Effector memory CD4-positive, alpha-beta T cell (primary cell): Measurements from ENCODE around the gene THADA.

ENCODE experiments used
- DNase-seq, 3 donors: peaks; one replicate each; pipeline ENCODE4 v3.0.0-alpha.2; 2020
- H3K27ac ChIP-seq: 2 replicates; pipeline ENCODE4 v1.7.0; 2013; ENCODE audit warnings: mild to moderate bottlenecking, low read length, moderate library complexity; ENCODE audit not compliant: insufficient read depth, poor library complexity, severe bottlenecking
- H3K27me3 ChIP-seq: replicated peaks from 2 replicates; pipeline ENCODE4 v1.7.0; 2013; ENCODE audit warnings: mild to moderate bottlenecking, low read length; ENCODE audit not compliant: insufficient read depth, control insufficient read depth, poor library complexity, severe bottlenecking
- H3K36me3 ChIP-seq: 2 replicates; pipeline ENCODE4 v1.7.0; 2013; ENCODE audit warnings: mild to moderate bottlenecking, low read length, moderate library complexity; ENCODE audit not compliant: control insufficient read depth, insufficient read depth
- H3K4me1 ChIP-seq: 2 replicates; pipeline ENCODE4 v1.7.0; 2013; ENCODE audit warnings: low read length, mild to moderate bottlenecking; ENCODE audit not compliant: control insufficient read depth, insufficient read depth, poor library complexity, severe bottlenecking
- H3K4me3 ChIP-seq: 2 replicates; pipeline ENCODE4 v1.7.0; 2013; ENCODE audit warnings: low read length, low read depth, mild to moderate bottlenecking; ENCODE audit not compliant: insufficient read depth, poor library complexity, severe bottlenecking
- H3K9me3 ChIP-seq: 2 replicates; pipeline ENCODE4 v1.7.0; 2013; ENCODE audit warnings: mild to moderate bottlenecking, low read length, moderate library complexity; ENCODE audit not compliant: control insufficient read depth

THADA gene

DNA sequence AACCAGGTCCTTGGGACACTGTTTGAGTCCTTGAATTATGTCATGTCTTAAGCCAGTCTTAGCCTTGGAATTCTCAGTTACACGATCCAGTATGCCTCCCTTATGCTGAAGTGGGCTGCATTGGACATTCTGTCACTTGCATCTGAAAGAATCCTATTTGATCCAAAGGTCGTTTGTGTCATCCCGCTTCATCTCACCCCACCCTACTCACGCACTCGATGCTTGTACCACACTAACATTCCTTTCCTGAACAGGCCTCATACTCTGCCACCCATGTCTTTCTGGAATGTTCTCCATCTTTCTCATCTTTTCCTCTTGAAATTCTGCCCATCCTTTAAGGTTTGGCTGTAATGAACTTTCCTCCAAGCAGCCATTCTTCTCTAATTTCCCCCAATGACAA, 341.5 kb downstream of the THADA start:
- H3K27me3 ChIP-seq: no peaks in the 10 kb centered on the region
- H3K27ac ChIP-seq: no peak overlapping the region
- no peak overlapping the region for H3K4me3 ChIP-seq
- H3K9me3 ChIP-seq: no peaks in the 10 kb centered on the region
- DNase-seq: no peak
- no peaks in the 10 kb centered on the region for H3K4me1 ChIP-seq
- H3K36me3 ChIP-seq: peaks cover 15% of the 10 kb centered on the region

DNA sequence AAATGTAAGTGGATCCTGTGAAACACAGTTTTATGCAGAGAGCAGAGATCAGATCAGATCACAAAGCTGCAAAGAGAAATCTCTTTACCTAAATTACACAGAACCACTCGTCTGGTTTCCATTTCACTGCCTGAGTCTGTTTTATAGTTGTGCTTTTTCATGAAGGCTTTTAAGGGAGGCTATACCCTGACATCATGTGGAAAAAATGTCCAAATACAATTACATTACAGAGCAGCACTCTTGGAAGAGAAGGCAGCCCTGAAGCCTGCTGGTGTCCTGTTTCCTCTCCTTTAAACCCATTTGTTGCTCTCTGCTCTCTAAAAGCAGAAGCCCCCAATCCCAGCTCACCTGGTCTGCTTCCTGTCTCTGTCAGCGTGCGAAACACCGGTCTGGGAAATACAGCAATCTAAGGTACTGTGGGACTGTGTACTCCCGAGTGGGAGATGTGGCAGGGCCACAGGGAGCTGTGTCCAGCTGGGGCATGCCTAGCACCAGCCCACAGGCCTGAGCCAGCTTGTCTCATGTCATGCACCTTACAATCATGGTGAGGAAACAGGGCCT, 344.6 kb downstream of the THADA start:
- H3K9me3 ChIP-seq: no peaks in the 10 kb centered on the region
- DNase-seq: no peak
- H3K4me1 ChIP-seq: no peaks in the 10 kb centered on the region
- H3K4me3 ChIP-seq: no peak overlapping the region
- peaks cover 15% of the 10 kb centered on the region for H3K36me3 ChIP-seq
- no peaks in the 10 kb centered on the region for H3K27me3 ChIP-seq
- no peak overlapping the region for H3K27ac ChIP-seq

DNA sequence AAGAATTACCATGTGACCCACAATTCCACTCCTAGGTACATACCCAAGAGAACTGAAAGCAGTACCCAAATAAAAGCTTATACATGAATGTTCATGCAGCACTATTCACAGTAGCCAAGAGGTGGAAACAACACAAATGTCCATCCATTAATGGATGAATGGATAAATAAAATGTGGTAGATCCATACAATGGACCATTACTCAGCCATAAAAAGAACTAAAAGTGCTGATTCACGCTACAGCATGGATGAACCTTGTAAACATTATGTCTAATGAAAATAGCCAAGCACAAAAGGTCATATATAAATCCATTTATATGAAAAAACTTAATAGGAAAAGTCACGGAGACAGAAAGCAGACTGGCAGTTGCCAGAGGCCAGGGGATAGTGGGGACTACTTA, 345.8 kb downstream of the THADA start:
- Histone ChIP-seq H3K9me3 (no peaks in the 10 kb centered on the region), H3K4me3 (no peak overlapping the region), H3K27me3 (no peaks in the 10 kb centered on the region), H3K27ac (no peak overlapping the region), H3K4me1 (no peaks in the 10 kb centered on the region), H3K36me3 (peaks cover 8% of the 10 kb centered on the region)
- no peak for DNase-seq

DNA sequence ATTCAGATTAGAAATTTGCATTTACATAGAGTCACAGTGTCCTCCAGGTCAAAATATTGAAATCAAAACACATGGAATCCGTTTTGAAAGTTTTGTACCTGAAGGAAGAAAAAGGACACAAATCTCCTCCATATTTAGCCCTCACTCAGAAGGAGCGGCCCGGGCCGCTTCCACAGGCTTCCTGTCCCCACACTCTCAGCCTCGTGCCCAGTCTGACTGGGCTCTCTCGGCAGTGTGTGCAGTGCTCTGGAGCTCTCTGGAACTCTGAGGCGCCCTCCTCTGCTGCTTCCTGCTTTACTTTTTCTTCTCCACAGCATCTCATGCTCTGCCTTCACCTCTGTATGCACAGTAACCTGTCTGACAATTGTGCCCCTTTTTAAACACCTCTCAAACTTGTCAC, 347.2 kb downstream of the THADA start:
- Histone ChIP-seq H3K36me3 (peaks cover under 1% of the 10 kb centered on the region), H3K27ac (no peak overlapping the region), H3K27me3 (no peaks in the 10 kb centered on the region), H3K4me3 (no peak overlapping the region), H3K4me1 (no peaks in the 10 kb centered on the region), H3K9me3 (no peaks in the 10 kb centered on the region)
- DNase-seq: no peak

DNA sequence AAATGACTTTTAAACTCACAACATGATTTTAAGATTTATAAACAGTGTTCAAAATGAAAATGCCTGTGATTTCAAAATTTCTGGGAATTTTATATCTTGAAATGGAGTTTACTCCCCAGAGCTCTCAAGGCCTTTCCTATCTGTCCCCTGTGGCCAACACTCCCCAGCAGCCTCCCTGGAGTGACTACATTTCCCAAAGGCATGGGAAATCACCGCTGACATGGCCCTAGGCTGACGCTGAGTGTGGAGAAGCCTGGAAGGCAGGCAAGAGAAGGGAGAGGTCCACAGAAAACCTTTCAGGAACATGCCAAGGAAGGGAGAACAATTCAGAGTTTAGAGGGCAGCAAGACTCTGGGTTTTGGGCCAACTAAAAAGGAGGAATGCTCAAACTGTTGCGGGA, 349.2 kb downstream of the THADA start:
- H3K9me3 ChIP-seq: no peaks in the 10 kb centered on the region
- no peak for DNase-seq
- no peak overlapping the region for H3K27ac ChIP-seq
- no peaks in the 10 kb centered on the region for H3K4me1 ChIP-seq
- no peaks in the 10 kb centered on the region for H3K36me3 ChIP-seq
- no peak overlapping the region for H3K4me3 ChIP-seq
- H3K27me3 ChIP-seq: no peaks in the 10 kb centered on the region

DNA sequence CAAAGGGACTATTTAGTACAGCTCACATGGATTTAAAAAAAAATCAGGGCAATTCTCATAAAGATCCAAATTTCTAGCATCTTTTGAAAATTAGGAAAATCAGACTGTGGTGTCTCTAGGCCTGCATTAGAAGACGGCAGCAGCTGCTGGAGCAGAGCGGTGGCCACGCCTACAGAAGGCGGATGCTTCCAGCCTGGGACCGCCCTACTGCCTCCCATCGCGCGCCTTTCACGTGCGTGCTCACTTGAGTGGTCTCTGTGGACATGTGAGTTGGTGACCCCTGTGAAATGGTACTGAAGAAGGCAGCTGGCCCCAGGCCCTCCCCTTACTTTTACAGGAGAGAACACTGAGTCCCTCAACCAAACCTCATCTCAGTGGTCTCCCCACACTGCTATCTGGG, 354.3 kb downstream of the THADA start:
- Histone ChIP-seq H3K4me3 (no peak overlapping the region), H3K27ac (no peak overlapping the region), H3K27me3 (no peaks in the 10 kb centered on the region), H3K36me3 (no peaks in the 10 kb centered on the region), H3K4me1 (no peaks in the 10 kb centered on the region), H3K9me3 (no peaks in the 10 kb centered on the region)
- DNase-seq: no peak

DNA sequence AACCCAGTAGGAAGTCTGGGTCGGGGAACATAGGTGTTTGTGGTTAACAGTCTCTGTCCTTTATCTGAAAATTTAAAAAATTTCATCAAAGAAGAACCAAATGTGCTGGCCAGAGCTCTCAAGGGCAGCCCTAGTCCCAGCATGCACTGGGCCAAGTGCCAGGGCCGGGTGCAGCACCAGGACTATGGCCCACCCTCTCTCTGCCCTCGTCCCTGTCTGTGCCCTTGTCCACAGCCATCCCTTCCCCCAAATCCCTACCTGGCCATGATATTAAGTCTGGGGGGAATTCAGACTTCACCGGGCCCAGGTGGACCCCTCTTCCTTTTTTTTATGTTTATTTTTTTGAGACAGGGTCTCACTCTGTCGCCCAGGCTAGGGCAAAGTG, 355.1 kb downstream of the THADA start:
- H3K4me3 ChIP-seq: no peak overlapping the region
- no peaks in the 10 kb centered on the region for H3K9me3 ChIP-seq
- no peaks in the 10 kb centered on the region for H3K4me1 ChIP-seq
- H3K27me3 ChIP-seq: no peaks in the 10 kb centered on the region
- DNase-seq: no peak
- H3K36me3 ChIP-seq: no peaks in the 10 kb centered on the region
- H3K27ac ChIP-seq: no peak overlapping the region

DNA sequence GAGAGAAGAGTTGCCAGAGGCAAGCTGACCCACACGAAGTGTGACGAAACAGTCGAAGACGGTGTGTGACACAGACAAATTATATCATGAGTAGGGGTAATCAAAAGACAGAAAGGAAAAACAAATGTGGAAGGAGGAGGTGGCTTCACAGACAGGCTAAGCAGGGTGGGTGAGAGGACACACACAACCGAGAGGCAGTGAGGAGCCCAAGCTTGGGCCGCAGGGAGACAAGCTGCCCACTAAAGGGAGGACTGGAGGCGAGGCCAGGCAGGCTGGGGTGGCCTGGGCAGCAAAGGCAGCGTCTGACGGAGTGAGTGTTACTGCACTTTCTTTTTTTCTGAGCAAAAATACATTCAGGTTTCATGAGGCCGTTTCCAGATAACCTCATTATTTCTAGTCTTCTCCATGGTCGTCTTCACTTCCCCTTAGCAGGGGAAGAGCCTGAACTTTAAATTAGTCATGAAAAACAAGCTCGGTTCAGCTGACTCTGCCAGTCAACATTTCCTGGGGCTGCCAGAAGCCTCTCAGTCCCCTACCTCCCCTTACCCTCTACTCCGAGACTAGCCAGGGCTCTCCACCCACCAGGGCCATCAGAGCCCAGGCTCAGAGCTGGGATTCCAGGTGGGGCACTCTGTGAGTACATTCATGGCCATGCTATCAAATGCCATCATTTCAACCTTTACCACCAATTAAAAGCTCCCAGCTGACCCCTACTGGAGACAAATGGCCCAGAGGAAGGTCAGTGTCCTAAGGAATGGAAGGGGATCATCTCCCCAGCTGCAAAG, 355.7 kb downstream of the THADA start:
- no peaks in the 10 kb centered on the region for H3K27me3 ChIP-seq
- no peaks in the 10 kb centered on the region for H3K9me3 ChIP-seq
- no peak overlapping the region for H3K4me3 ChIP-seq
- DNase-seq: no peak
- no peaks in the 10 kb centered on the region for H3K36me3 ChIP-seq
- no peak overlapping the region for H3K27ac ChIP-seq
- no peaks in the 10 kb centered on the region for H3K4me1 ChIP-seq

DNA sequence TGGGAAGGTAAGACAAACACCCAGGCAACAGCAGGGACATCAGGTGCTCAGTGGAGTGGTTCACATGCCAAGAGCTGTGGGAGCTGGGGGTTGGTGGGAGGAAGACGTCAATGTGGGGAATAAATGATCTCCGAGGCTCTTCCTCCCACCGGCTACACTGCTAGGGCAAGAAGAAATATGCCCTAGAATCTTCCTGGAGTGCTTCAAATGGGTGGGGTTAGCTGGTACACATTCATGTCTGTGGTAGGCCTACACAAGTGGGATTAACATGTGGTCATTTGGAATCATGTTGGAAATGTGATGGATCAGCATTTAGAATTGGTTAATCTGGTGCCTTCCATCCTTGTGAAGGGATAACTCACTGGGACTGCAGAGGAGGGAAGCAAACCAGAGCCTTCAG, 357.0 kb downstream of the THADA start:
- DNase-seq: no peak
- Histone ChIP-seq H3K4me3 (no peak overlapping the region), H3K27ac (no peak overlapping the region), H3K4me1 (no peaks in the 10 kb centered on the region), H3K27me3 (no peaks in the 10 kb centered on the region), H3K9me3 (no peaks in the 10 kb centered on the region), H3K36me3 (no peaks in the 10 kb centered on the region)

DNA sequence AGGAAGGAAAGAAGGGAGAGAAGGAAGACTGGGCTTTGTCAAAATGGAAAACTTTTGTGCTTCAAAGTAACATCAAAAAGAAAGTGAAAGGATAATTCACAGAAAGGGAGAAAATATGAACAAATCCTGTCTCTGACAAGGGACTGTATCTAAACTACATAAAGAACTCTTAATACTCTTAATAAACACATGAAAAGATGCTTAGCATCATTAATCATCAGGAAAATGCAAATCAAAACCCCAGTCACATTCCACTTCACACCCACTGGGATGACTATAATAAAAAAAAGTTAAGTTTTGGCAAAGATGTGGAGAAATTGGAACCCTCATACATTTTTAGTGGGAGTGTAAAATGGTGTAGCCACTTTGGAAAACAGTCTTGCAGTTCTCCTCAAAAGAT, 357.7 kb downstream of the THADA start:
- Histone ChIP-seq H3K4me3 (no peak overlapping the region), H3K27me3 (no peaks in the 10 kb centered on the region), H3K36me3 (no peaks in the 10 kb centered on the region), H3K27ac (no peak overlapping the region), H3K9me3 (no peaks in the 10 kb centered on the region), H3K4me1 (no peaks in the 10 kb centered on the region)
- DNase-seq: no peak
